ENCODE results near the gene RAPGEF4.
A peak's percentile ranks its signal among the peaks of the same experiment; 100 is the strongest.

The RAPGEF4 gene

GRCh38 chr2:172735582-172736423, at the start of gene RAPGEF4:
Gene RAPGEF4 (plus strand): TSS chr2:172735845. CDS start chr2:172735984, 139 bp downstream.
- no peak for DNase-seq

- DNase-seq = peak; percentile 83 to 97
Measured at GRCh38 chr2:172693037-172693436, 42.6 kb upstream of the RAPGEF4 start.

- DNase-seq = peak; percentile 64 to 82
Measured at GRCh38 chr2:172693529-172694455, 41.9 kb upstream of the RAPGEF4 start.

- no peak for DNase-seq
Measured at GRCh38 chr2:172697296-172697695, 38.3 kb upstream of the RAPGEF4 start.

GRCh38 chr2:172698041-172698863, 37.4 kb upstream of the RAPGEF4 start:
- peak; percentile 51 to 76 for DNase-seq

- DNase-seq = no peak
Measured at GRCh38 chr2:172701250-172701649, 34.4 kb upstream of the RAPGEF4 start.

GRCh38 chr2:172702451-172702850, 33.2 kb upstream of the RAPGEF4 start:
- DNase-seq = no peak

GRCh38 chr2:172704072-172704936, 31.3 kb upstream of the RAPGEF4 start:
- DNase-seq = peak in 1 of 2 donors; percentile 74

- DNase-seq = no peak
Measured at GRCh38 chr2:172705352-172705751, 30.3 kb upstream of the RAPGEF4 start.

- DNase-seq = no peak
Measured at GRCh38 chr2:172708247-172708646, 27.4 kb upstream of the RAPGEF4 start.

- DNase-seq = no peak
Measured at GRCh38 chr2:172709566-172710291, 25.9 kb upstream of the RAPGEF4 start.

GRCh38 chr2:172710584-172711047, 25.0 kb upstream of the RAPGEF4 start:
- peak; percentile 31 to 65 for DNase-seq

GRCh38 chr2:172711110-172711509, 24.5 kb upstream of the RAPGEF4 start:
- no peak for DNase-seq

GRCh38 chr2:172712251-172712650, 23.4 kb upstream of the RAPGEF4 start:
- no peak for DNase-seq

- no peak for DNase-seq
Measured at GRCh38 chr2:172713365-172713875, 22.2 kb upstream of the RAPGEF4 start.

- no peak for DNase-seq
Measured at GRCh38 chr2:172722481-172722880, 13.2 kb upstream of the RAPGEF4 start.

GRCh38 chr2:172723286-172723685, 12.4 kb upstream of the RAPGEF4 start:
- DNase-seq = no peak

GRCh38 chr2:172724724-172725123, 10.9 kb upstream of the RAPGEF4 start:
- no peak for DNase-seq

- DNase-seq = no peak
Measured at GRCh38 chr2:172725284-172725683, 10.4 kb upstream of the RAPGEF4 start.

GRCh38 chr2:172725746-172726145, 9.9 kb upstream of the RAPGEF4 start:
- no peak for DNase-seq
